ENCODE measurements around the gene CACUL1. TPM values are rescaled to one million over a fixed set of nuclear protein-coding genes. Genes with fewer than 3 reads are reported as not detected.
"Not testable (repeated sequence)": the region's sequence is repeated elsewhere in the genome, so short reads cannot be mapped to it uniquely, and the experiment has no call there.

CACUL1 gene
- total RNA-seq, 1 donor from 2014 or later, result 16.1 TPM

DNA sequence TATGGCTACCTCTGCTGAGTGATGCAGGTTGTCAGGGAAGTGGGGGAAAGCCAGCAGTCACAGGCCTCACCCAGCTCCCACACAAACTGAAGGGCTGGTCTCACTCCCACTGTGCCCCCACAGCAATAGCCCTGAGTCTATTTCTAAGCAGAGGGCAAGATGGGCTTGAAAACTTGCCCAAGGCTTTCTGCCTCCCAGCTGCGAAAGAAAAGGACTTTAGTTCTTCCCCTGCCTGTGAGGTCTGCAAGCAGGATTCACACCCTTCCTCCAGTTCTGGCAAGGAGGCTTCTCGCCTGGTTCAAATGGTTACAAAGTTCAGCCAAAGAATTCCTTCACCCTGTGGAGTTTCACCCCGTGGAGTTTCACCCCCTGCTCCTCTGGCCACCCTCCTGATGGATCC lies 96.0 kb downstream of the CACUL1 start:
- ATAC-seq (no peak), DNase-seq (ENCODE audit: low spot score) (no peak)

DNA sequence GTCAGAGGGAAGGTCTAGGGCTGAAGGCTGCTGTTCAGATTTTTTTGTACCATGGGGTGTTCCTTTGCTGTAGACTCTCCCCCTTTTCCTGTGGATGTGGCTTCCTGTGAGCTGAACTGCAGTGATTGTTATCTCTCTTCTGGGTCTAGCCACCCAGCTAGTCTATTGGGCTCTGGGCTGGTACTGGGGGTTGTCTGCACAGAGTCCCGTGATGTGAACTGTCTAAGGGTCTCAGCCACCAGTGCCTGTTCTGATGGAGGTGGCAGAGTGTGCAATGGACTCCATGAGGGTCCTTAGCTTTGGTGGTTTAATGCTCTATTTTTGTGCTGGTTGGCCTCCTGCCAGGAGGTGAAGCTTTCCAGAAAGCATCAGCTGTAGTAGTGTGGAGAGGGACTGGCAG lies 96.6 kb downstream of the CACUL1 start:
- not testable (repeated sequence) for DNase-seq (ENCODE audit: low spot score); ATAC-seq

GRCh38 chr10:118645294-118645693 lies 109.5 kb downstream of the CACUL1 start:
- DNase-seq (ENCODE audit: low spot score), result not testable (repeated sequence)
- ATAC-seq, result peak; percentile 45

- ATAC-seq (no peak), DNase-seq (ENCODE audit: low spot score) (no peak)
These were observed 112.5 kb downstream of the CACUL1 start for GRCh38 chr10:118642228-118642627.

DNA sequence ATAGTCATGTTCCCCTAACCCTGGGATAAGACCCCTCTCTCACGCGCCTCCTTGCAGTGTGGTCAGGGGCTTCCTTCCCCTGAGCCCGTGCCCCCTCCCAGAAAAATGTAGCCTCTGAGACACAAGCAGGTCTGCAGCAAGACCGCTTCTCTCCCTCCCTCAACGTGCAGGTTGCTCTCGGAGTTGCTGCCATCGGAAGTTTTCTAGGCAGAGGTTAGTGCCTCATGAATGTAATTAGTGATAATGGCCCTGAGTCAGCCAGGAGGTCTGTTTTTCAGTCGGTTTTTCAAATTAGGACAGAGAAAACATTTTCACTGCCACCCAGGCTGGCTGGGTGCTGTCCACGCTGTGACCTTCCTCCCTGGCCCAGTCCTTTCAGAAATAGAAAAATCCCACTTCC lies 116.1 kb downstream of the CACUL1 start:
- ATAC-seq (no peak), DNase-seq (ENCODE audit: low spot score) (no peak)

GRCh38 chr10:118635674-118636402 lies 118.9 kb downstream of the CACUL1 start:
- no peak for DNase-seq (ENCODE audit: low spot score)

GRCh38 chr10:118633786-118634185 lies 121.0 kb downstream of the CACUL1 start:
- ATAC-seq (no peak), DNase-seq (ENCODE audit: low spot score) (no peak)

More at GRCh38 chr10:118635674-118636402, 118.9 kb downstream of the CACUL1 start:
- ATAC-seq, result no peak

- no peak for ATAC-seq
- DNase-seq (ENCODE audit: low spot score), result no peak
These were observed 125.6 kb downstream of the CACUL1 start for GRCh38 chr10:118629211-118629610.

DNA sequence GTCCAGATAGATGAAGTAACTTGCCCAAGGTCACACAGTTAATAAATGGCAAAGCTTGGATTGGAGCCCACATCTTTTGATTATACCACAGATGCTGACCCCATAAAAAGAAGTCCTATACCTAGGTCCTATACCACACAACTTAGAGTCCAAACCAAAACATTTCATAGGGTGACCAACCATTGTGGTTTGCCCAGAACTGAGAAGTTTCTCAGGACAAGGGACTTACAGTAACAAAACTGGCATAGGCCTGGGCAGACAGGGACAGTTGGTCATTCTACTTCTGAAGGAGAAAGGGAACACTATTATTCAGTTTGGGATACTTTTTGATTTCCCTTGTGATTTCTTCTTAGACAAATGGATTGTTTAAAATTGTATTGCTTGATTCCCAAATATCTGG lies 126.4 kb downstream of the CACUL1 start:
- ATAC-seq, result no peak
- DNase-seq (ENCODE audit: low spot score), result no peak

GRCh38 chr10:118626953-118627352 lies 127.8 kb downstream of the CACUL1 start:
- no peak for DNase-seq (ENCODE audit: low spot score)
- ATAC-seq, result no peak

Other genes starting within 250 kb of the CACUL1 start
- gene PRLHR, start 159.3 kb downstream of the CACUL1 start, total RNA-seq, result not detected